DMS 273 (cell line): ENCODE results near the gene ARFGAP2.

Experiments used
- DNase-seq: peaks from one replicate; lab custom pipeline; 2025; ENCODE audit not compliant: unreplicated experiment; lab: John Stamatoyannopoulos, UW

Gene ARFGAP2

GRCh38 chr11:47187723-47188122 is 11.0 kb upstream of the ARFGAP2 start:
- no peak for DNase-seq

GRCh38 chr11:47186700-47187695 is 10.3 kb upstream of the ARFGAP2 start:
- peak; percentile 44 for DNase-seq

GRCh38 chr11:47186076-47186699 is 9.5 kb upstream of the ARFGAP2 start, which contains the start of gene PACSIN3:
PACSIN3 (minus strand) TSS chr11:47186434; CDS start chr11:47182727, 3,707 bp downstream.
- peak; percentile 66 for DNase-seq

GRCh38 chr11:47185305-47186075 is 8.8 kb upstream of the ARFGAP2 start:
- peak; percentile 67 for DNase-seq

GRCh38 chr11:47184711-47185304 is 8.1 kb upstream of the ARFGAP2 start:
- no peak for DNase-seq

GRCh38 chr11:47183969-47184368 is 7.3 kb upstream of the ARFGAP2 start:
- no peak for DNase-seq

GRCh38 chr11:47183031-47183856 is 6.6 kb upstream of the ARFGAP2 start:
- DNase-seq = no peak

- DNase-seq = no peak
Measured at GRCh38 chr11:47182380-47182779, 5.7 kb upstream of the ARFGAP2 start.

- no peak for DNase-seq
Measured at GRCh38 chr11:47181271-47181670, 4.6 kb upstream of the ARFGAP2 start.

- no peak for DNase-seq
Measured at GRCh38 chr11:47180006-47180787, 3.5 kb upstream of the ARFGAP2 start.

- DNase-seq = peak; percentile 53
Measured at GRCh38 chr11:47179655-47179991, 2.9 kb upstream of the ARFGAP2 start.

- DNase-seq = no peak
Measured at GRCh38 chr11:47178737-47179654, 2.3 kb upstream of the ARFGAP2 start.

- DNase-seq = no peak
Measured at GRCh38 chr11:47178316-47178715, 1.6 kb upstream of the ARFGAP2 start.

- no peak for DNase-seq
Measured at GRCh38 chr11:47177846-47178245, 1.2 kb upstream of the ARFGAP2 start.

- peak; percentile 84 for DNase-seq
Measured at GRCh38 chr11:47177229-47177845, 658 bp upstream of the ARFGAP2 start.

- DNase-seq = no peak
Measured at GRCh38 chr11:47175746-47176327, 842 bp downstream of the ARFGAP2 start.

- no peak for DNase-seq
Measured at GRCh38 chr11:47172740-47173336, 3.8 kb downstream of the ARFGAP2 start.
